ENCODE results near the gene ASTN1.

ASTN1 gene

GRCh38 chr1:177164380-177165068, at the start of gene ASTN1:
Gene ASTN1 (minus strand): TSS chr1:177164712. CDS start chr1:177164676, 36 bp downstream.
- Histone ChIP-seq H3K27me3 (ENCODE audit: low read depth) (peaks cover 22% of the 10 kb centered on the region), H3K4me1 (no peaks in the 10 kb centered on the region), H3K9me3 (no peaks in the 10 kb centered on the region), H3K36me3 (replicated peaks) (no peaks in the 10 kb centered on the region), H3K4me3 (no peak within 1 kb of the TSS)
- DNase-seq (ENCODE audit: low spot score in 2 of 2): no peak
- in situ Hi-C loops (cut with MboI; ENCODE audit: low sequenced_read_pairs): no loop called here

GRCh38 chr1:177211231-177211630, 46.7 kb upstream of the ASTN1 start:
- no peaks in the 10 kb centered on the region for H3K4me1 ChIP-seq
- H3K4me3 ChIP-seq: no peak overlapping the region
- no peaks in the 10 kb centered on the region for H3K9me3 ChIP-seq
- no peaks in the 10 kb centered on the region for H3K36me3 ChIP-seq (replicated peaks)
- in situ Hi-C loops (cut with MboI; ENCODE audit: low sequenced_read_pairs): no loop called here
- no peaks in the 10 kb centered on the region for H3K27me3 ChIP-seq (ENCODE audit: low read depth)
- DNase-seq (ENCODE audit: low spot score in 2 of 2): no peak

GRCh38 chr1:177210071-177210470, 45.6 kb upstream of the ASTN1 start:
- Histone ChIP-seq H3K36me3 (replicated peaks) (no peaks in the 10 kb centered on the region), H3K27me3 (ENCODE audit: low read depth) (no peaks in the 10 kb centered on the region), H3K9me3 (no peaks in the 10 kb centered on the region), H3K4me1 (no peaks in the 10 kb centered on the region), H3K4me3 (no peak overlapping the region)
- DNase-seq (ENCODE audit: low spot score in 2 of 2): no peak
- in situ Hi-C loops (cut with MboI; ENCODE audit: low sequenced_read_pairs): no loop called here

DNA sequence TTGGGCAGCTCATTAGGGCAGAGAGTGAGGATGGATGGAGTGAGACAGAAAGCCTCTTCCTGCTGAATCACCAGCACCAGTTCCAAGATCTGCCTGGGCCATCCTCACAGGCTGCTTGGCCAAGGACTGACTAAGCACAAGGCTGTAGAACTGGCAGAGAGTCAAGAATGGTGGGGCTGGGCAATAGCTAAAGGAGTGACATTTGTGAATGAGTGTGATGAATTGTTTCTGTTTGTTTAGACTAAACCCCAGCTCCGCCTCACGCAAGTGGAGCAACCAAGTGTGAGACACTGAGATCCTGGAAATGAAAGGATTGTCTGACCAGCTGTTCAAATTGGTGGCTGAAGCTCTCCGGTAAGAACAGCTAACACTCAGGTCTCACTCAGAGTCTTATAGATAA, 44.8 kb upstream of the ASTN1 start:
- Histone ChIP-seq H3K36me3 (replicated peaks) (no peaks in the 10 kb centered on the region), H3K9me3 (no peaks in the 10 kb centered on the region), H3K4me1 (no peaks in the 10 kb centered on the region), H3K27me3 (ENCODE audit: low read depth) (no peaks in the 10 kb centered on the region), H3K4me3 (no peak overlapping the region)
- no peak for DNase-seq (ENCODE audit: low spot score in 2 of 2)
- in situ Hi-C loops (cut with MboI; ENCODE audit: low sequenced_read_pairs): no loop called here

DNA sequence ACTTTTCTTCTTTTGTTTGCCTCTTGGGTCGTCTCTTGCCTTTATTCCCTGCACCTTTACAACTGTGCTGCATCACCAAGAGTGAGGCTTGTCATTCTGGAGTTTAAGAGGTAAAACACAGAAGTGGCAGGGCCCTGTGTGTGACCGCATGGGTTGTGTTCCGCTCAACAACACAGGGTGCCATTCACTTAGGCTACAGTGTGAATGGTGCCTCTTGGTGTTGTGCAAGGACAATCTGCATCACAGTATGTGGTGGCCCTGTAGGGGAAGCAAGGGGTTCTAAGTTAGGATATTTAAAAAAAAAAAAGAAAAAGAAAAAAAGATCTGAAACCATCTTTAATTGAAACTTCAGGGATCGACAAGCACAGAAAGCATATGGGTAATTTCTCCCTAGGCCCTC, 44.4 kb upstream of the ASTN1 start:
- H3K4me3 ChIP-seq: no peak overlapping the region
- no peaks in the 10 kb centered on the region for H3K27me3 ChIP-seq (ENCODE audit: low read depth)
- DNase-seq (ENCODE audit: low spot score in 2 of 2): no peak
- no peaks in the 10 kb centered on the region for H3K9me3 ChIP-seq
- no peaks in the 10 kb centered on the region for H3K4me1 ChIP-seq
- no peaks in the 10 kb centered on the region for H3K36me3 ChIP-seq (replicated peaks)
- in situ Hi-C loops (cut with MboI; ENCODE audit: low sequenced_read_pairs): no loop called here

- in situ Hi-C loops (cut with MboI; ENCODE audit: low sequenced_read_pairs): no loop called here
- Histone ChIP-seq H3K4me3 (no peak overlapping the region), H3K36me3 (replicated peaks) (no peaks in the 10 kb centered on the region)
Measured at GRCh38 chr1:177206831-177207355, 42.4 kb upstream of the ASTN1 start.

GRCh38 chr1:177200290-177200689, 35.8 kb upstream of the ASTN1 start:
- in situ Hi-C loops (cut with MboI; ENCODE audit: low sequenced_read_pairs): no loop called here

More at GRCh38 chr1:177206831-177207355, 42.4 kb upstream of the ASTN1 start:
- H3K4me1 ChIP-seq: no peaks in the 10 kb centered on the region
- no peaks in the 10 kb centered on the region for H3K9me3 ChIP-seq
- DNase-seq (ENCODE audit: low spot score in 2 of 2): no peak
- H3K27me3 ChIP-seq (ENCODE audit: low read depth): no peaks in the 10 kb centered on the region

DNA sequence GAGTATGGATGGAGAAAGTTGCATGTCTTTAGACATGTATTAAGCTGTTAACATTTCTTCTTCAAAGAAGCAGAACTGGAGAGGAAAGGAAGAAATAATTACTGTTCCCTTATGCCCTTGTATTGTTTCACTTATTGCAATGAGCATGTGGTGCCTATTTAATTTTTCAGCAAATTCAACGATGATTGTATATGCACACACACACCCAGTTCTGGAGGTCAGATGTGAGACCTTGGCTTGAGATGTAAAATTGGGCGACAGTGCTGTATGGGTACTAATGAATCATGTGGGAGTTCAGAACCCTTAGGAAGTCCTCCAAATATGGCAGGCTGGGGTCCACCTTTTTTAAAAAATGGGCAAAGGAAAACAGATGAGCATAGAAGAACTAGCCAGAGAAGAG, 33.7 kb upstream of the ASTN1 start:
- no peaks in the 10 kb centered on the region for H3K36me3 ChIP-seq (replicated peaks)
- no peak for DNase-seq (ENCODE audit: low spot score in 2 of 2)
- in situ Hi-C loops (cut with MboI; ENCODE audit: low sequenced_read_pairs): no loop called here

More at GRCh38 chr1:177200290-177200689, 35.8 kb upstream of the ASTN1 start:
- H3K4me3 ChIP-seq: no peak overlapping the region
- DNase-seq (ENCODE audit: low spot score in 2 of 2): no peak
- no peaks in the 10 kb centered on the region for H3K4me1 ChIP-seq
- no peaks in the 10 kb centered on the region for H3K27me3 ChIP-seq (ENCODE audit: low read depth)
- no peaks in the 10 kb centered on the region for H3K9me3 ChIP-seq
- no peaks in the 10 kb centered on the region for H3K36me3 ChIP-seq (replicated peaks)

GRCh38 chr1:177190308-177190970, 25.9 kb upstream of the ASTN1 start:
- in situ Hi-C loops (cut with MboI; ENCODE audit: low sequenced_read_pairs): no loop called here
- Histone ChIP-seq H3K36me3 (replicated peaks) (no peaks in the 10 kb centered on the region), H3K4me3 (no peak overlapping the region), H3K4me1 (no peaks in the 10 kb centered on the region), H3K27me3 (ENCODE audit: low read depth) (no peaks in the 10 kb centered on the region), H3K9me3 (no peaks in the 10 kb centered on the region)
- DNase-seq (ENCODE audit: low spot score in 2 of 2): no peak

More for the DNA sequence above, 33.7 kb upstream of the ASTN1 start:
- no peaks in the 10 kb centered on the region for H3K9me3 ChIP-seq
- no peaks in the 10 kb centered on the region for H3K4me1 ChIP-seq
- H3K4me3 ChIP-seq: no peak overlapping the region
- no peaks in the 10 kb centered on the region for H3K27me3 ChIP-seq (ENCODE audit: low read depth)

DNA sequence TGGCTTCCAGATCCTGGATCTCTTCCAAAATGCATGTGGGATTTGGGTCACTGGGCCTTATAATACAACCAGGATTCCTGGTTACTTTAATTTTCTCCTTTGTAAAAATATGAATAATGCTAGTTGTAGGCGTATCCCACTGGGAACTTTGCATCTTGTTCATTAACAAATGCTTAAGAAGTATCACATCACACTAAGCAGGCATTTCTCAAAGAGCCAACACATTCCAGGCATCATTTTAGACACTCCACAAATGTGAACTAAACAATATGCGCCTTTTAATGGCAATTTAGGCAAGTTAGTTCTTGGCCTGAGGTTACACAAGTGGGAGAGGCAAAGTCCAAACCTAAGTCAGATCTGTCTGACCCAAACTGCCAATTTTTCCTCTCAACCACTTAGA, 22.1 kb upstream of the ASTN1 start:
- Histone ChIP-seq H3K36me3 (replicated peaks) (no peaks in the 10 kb centered on the region), H3K27me3 (ENCODE audit: low read depth) (0 out of 2 replicates have a peak, but pooled peaks cover 2% of the 10 kb centered on the region), H3K4me3 (no peak overlapping the region), H3K9me3 (peaks cover 4% of the 10 kb centered on the region; the same call in 1 of the 2 replicates), H3K4me1 (no peaks in the 10 kb centered on the region)
- DNase-seq (ENCODE audit: low spot score in 2 of 2): no peak
- in situ Hi-C loops (cut with MboI; ENCODE audit: low sequenced_read_pairs): no loop called here

GRCh38 chr1:177185209-177185608, 20.7 kb upstream of the ASTN1 start:
- Histone ChIP-seq H3K9me3 (peaks cover 4% of the 10 kb centered on the region; the same call in 1 of the 2 replicates), H3K4me3 (no peak overlapping the region), H3K27me3 (ENCODE audit: low read depth) (0 out of 2 replicates have a peak, but pooled peaks cover 2% of the 10 kb centered on the region), H3K4me1 (no peaks in the 10 kb centered on the region), H3K36me3 (replicated peaks) (no peaks in the 10 kb centered on the region)
- DNase-seq (ENCODE audit: low spot score in 2 of 2): peak in 1 of 2 experiments; percentile 44
- in situ Hi-C loops (cut with MboI; ENCODE audit: low sequenced_read_pairs): no loop called here

DNA sequence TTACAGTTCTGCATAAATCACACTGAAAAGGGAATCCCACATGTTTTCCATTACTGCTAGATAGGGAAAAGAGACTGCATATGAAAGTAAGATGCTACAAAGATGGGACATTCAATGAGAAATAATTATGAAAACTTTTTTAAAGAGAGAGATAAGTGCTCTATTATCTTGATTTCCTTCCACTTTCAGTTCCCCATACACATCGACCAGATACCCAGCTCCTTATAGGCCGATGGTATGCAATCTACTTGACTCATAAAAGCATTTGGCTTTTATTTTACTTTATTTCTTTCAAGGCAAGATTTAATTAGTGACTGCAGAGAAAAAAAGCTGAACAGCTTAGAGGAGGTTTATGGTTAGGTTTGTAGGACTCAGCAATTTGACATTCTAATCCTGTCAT, 19.3 kb upstream of the ASTN1 start:
- Histone ChIP-seq H3K9me3 (peaks cover 4% of the 10 kb centered on the region; the same call in 1 of the 2 replicates), H3K4me1 (no peaks in the 10 kb centered on the region), H3K27me3 (ENCODE audit: low read depth) (0 out of 2 replicates have a peak, but pooled peaks cover 2% of the 10 kb centered on the region), H3K36me3 (replicated peaks) (no peaks in the 10 kb centered on the region), H3K4me3 (no peak overlapping the region)
- in situ Hi-C loops (cut with MboI; ENCODE audit: low sequenced_read_pairs): no loop called here
- no peak for DNase-seq (ENCODE audit: low spot score in 2 of 2)

GRCh38 chr1:177181631-177182291, 17.2 kb upstream of the ASTN1 start:
- Histone ChIP-seq H3K9me3 (peaks cover 4% of the 10 kb centered on the region; the same call in 1 of the 2 replicates), H3K4me1 (no peaks in the 10 kb centered on the region), H3K27me3 (ENCODE audit: low read depth) (0 out of 2 replicates have a peak, but pooled peaks cover 2% of the 10 kb centered on the region), H3K4me3 (no peak overlapping the region), H3K36me3 (replicated peaks) (no peaks in the 10 kb centered on the region)
- peak; percentile 58 to 85 for DNase-seq (ENCODE audit: low spot score in 2 of 2)
- in situ Hi-C loops (cut with MboI; ENCODE audit: low sequenced_read_pairs): no loop called here

- 0 out of 2 replicates have a peak, but pooled peaks cover 2% of the 10 kb centered on the region for H3K27me3 ChIP-seq (ENCODE audit: low read depth)
- in situ Hi-C loops (cut with MboI; ENCODE audit: low sequenced_read_pairs): no loop called here
- H3K4me3 ChIP-seq: no peak overlapping the region
- no peaks in the 10 kb centered on the region for H3K4me1 ChIP-seq
- peaks cover 4% of the 10 kb centered on the region; the same call in 1 of the 2 replicates for H3K9me3 ChIP-seq
- DNase-seq (ENCODE audit: low spot score in 2 of 2): no peak
- H3K36me3 ChIP-seq (replicated peaks): no peaks in the 10 kb centered on the region
Measured at GRCh38 chr1:177181280-177181630, 16.7 kb upstream of the ASTN1 start.
